HEK293 (cell line): Measurements from ENCODE around the gene ZNF410.
A peak's percentile ranks its signal among the peaks of the same experiment; 100 is the strongest.

Experiments used
- GLI4 ChIP-seq: fragments of 450-650 bp; formaldehyde crosslinking; IDR thresholded peaks from 2 replicates; pipeline ENCODE4 v1.5.1; 2016; ENCODE audit warnings: missing biosample characterization, missing genetic modification characterization
- HOXA7 ChIP-seq: sonication (generic); formaldehyde crosslinking; IDR thresholded peaks from 2 replicates; pipeline ENCODE4 v1.8.1; 2022; ENCODE audit warnings: missing genetic modification reagents, borderline replicate concordance
- HOXD13 ChIP-seq: sonication (generic); formaldehyde crosslinking; IDR thresholded peaks from 2 replicates; pipeline ENCODE4 v1.8.0; 2022; ENCODE audit warnings: missing genetic modification reagents, borderline replicate concordance
- MZF1 ChIP-seq: fragments of 450-650 bp; formaldehyde crosslinking; IDR thresholded peaks from 2 replicates; pipeline ENCODE4 v1.5.1; 2017; ENCODE audit warnings: missing biosample characterization, missing genetic modification characterization, borderline replicate concordance
- ZBTB1 ChIP-seq: fragments of 450-650 bp; formaldehyde crosslinking; IDR thresholded peaks from 2 replicates; pipeline ENCODE4 v1.5.1; 2016; ENCODE audit warnings: missing biosample characterization, missing genetic modification characterization
- ZBTB11 ChIP-seq: fragments of 450-650 bp; formaldehyde crosslinking; conservative IDR thresholded peaks from 2 replicates; pipeline ENCODE4 v1.5.1; 2016; ENCODE audit warnings: low read depth, missing biosample characterization, missing genetic modification characterization
- ZBTB44 ChIP-seq: fragments of 450-650 bp; IDR thresholded peaks from 2 replicates; pipeline ENCODE4 v1.5.1; 2018; ENCODE audit warnings: missing biosample characterization, mild to moderate bottlenecking, missing genetic modification characterization
- ZBTB8A ChIP-seq: fragments of 450-650 bp; formaldehyde crosslinking; IDR thresholded peaks from 2 replicates; pipeline ENCODE4 v1.5.1; 2016; ENCODE audit warnings: missing biosample characterization, missing genetic modification characterization
- ZEB2 ChIP-seq: fragments of 450-650 bp; formaldehyde crosslinking; IDR thresholded peaks from 2 replicates; pipeline ENCODE4 v1.5.1; 2016; ENCODE audit warnings: missing biosample characterization, missing genetic modification characterization
- ZNF112 ChIP-seq: fragments of 450-650 bp; formaldehyde crosslinking; IDR thresholded peaks from 2 replicates; pipeline ENCODE4 v1.5.0; 2017; ENCODE audit warnings: missing biosample characterization, missing genetic modification characterization
- ZNF138 ChIP-seq: fragments of 450-650 bp; formaldehyde crosslinking; IDR thresholded peaks from 2 replicates; pipeline ENCODE4 v1.5.1; 2016; ENCODE audit warnings: missing biosample characterization, missing genetic modification characterization, borderline replicate concordance
- ZNF146 ChIP-seq: fragments of 450-650 bp; formaldehyde crosslinking; IDR thresholded peaks from 2 replicates; pipeline ENCODE4 v1.5.1; 2016; ENCODE audit warnings: missing biosample characterization, missing genetic modification characterization
- ZNF2 ChIP-seq: fragments of 450-650 bp; formaldehyde crosslinking; IDR thresholded peaks from 2 replicates; pipeline ENCODE4 v1.5.1; 2016; ENCODE audit warnings: missing biosample characterization, missing genetic modification characterization
- ZNF202 ChIP-seq: fragments of 450-650 bp; formaldehyde crosslinking; IDR thresholded peaks from 2 replicates; pipeline ENCODE4 v1.5.1; 2016; ENCODE audit warnings: missing biosample characterization, missing genetic modification characterization, borderline replicate concordance
- ZNF221 ChIP-seq: fragments of 450-650 bp; formaldehyde crosslinking; IDR thresholded peaks from 2 replicates; pipeline ENCODE4 v1.5.1; 2017; ENCODE audit warnings: missing biosample characterization, missing genetic modification characterization, borderline replicate concordance
- ZNF24 ChIP-seq: fragments of 450-650 bp; formaldehyde crosslinking; IDR thresholded peaks from 2 replicates; pipeline ENCODE4 v1.5.1; 2016; ENCODE audit warnings: missing biosample characterization, missing genetic modification characterization
- ZNF26 ChIP-seq: fragments of 450-650 bp; formaldehyde crosslinking; IDR thresholded peaks from 2 replicates; pipeline ENCODE4 v1.5.1; 2016; ENCODE audit warnings: missing biosample characterization, missing genetic modification characterization
- ZNF280C ChIP-seq: fragments of 450-650 bp; formaldehyde crosslinking; IDR thresholded peaks from 2 replicates; pipeline ENCODE4 v1.5.1; 2016; ENCODE audit warnings: missing biosample characterization, missing genetic modification characterization
- ZNF341 ChIP-seq: fragments of 450-650 bp; formaldehyde crosslinking; IDR thresholded peaks from 2 replicates; pipeline ENCODE4; 2016; ENCODE audit warnings: low read depth, missing biosample characterization, missing genetic modification characterization
- ZNF350 ChIP-seq: fragments of 450-650 bp; formaldehyde crosslinking; IDR thresholded peaks from 2 replicates; pipeline ENCODE4 v1.5.0; 2017; ENCODE audit warnings: missing biosample characterization, mild to moderate bottlenecking, missing genetic modification characterization
- ZNF354C ChIP-seq: fragments of 450-650 bp; formaldehyde crosslinking; IDR thresholded peaks from 2 replicates; pipeline ENCODE4 v1.5.1; 2016; ENCODE audit warnings: missing biosample characterization, missing genetic modification characterization, low read depth, borderline replicate concordance
- ZNF510 ChIP-seq: fragments of 450-650 bp; formaldehyde crosslinking; IDR thresholded peaks from 2 replicates; pipeline ENCODE4 v1.5.1; 2018; ENCODE audit warnings: mild to moderate bottlenecking, missing genetic modification characterization, missing biosample characterization; ENCODE audit not compliant: insufficient replicate concordance
- ZNF521 ChIP-seq: fragments of 450-650 bp; formaldehyde crosslinking; IDR thresholded peaks from 2 replicates; pipeline ENCODE4 v1.5.1; 2017; ENCODE audit warnings: missing biosample characterization, mild to moderate bottlenecking, missing genetic modification characterization
- ZNF530 ChIP-seq: fragments of 450-650 bp; formaldehyde crosslinking; IDR thresholded peaks from 2 replicates; pipeline ENCODE4 v1.5.1; 2016; ENCODE audit warnings: low read depth, missing biosample characterization, missing genetic modification characterization
- ZNF558 ChIP-seq: fragments of 450-650 bp; formaldehyde crosslinking; IDR thresholded peaks from 2 replicates; pipeline ENCODE4 v1.5.1; 2016; ENCODE audit warnings: missing biosample characterization, missing genetic modification characterization
- ZNF629 ChIP-seq: fragments of 450-650 bp; formaldehyde crosslinking; IDR thresholded peaks from 2 replicates; pipeline ENCODE4 v1.5.1; 2017; ENCODE audit warnings: missing biosample characterization, missing genetic modification characterization
- ZNF658 ChIP-seq: fragments of 450-650 bp; formaldehyde crosslinking; IDR thresholded peaks from 2 replicates; pipeline ENCODE4; 2016; ENCODE audit warnings: missing biosample characterization, missing genetic modification characterization
- ZNF792 ChIP-seq: fragments of 450-650 bp; formaldehyde crosslinking; IDR thresholded peaks from 2 replicates; pipeline ENCODE4 v1.5.1; 2016; ENCODE audit warnings: missing biosample characterization, missing genetic modification characterization
- ZNF837 ChIP-seq: fragments of 450-650 bp; formaldehyde crosslinking; IDR thresholded peaks from 2 replicates; pipeline ENCODE4 v1.5.1; 2016; ENCODE audit warnings: missing biosample characterization, missing genetic modification characterization
- ZSCAN5A ChIP-seq: fragments of 450-650 bp; formaldehyde crosslinking; IDR thresholded peaks from 2 replicates; pipeline ENCODE4 v1.5.1; 2016; ENCODE audit warnings: missing biosample characterization, missing genetic modification characterization

Gene ZNF410

GRCh38 chr14:73949752-73950734 is 63.4 kb downstream of the ZNF410 start, which contains the start of the genes COQ6 and FAM161B (continued):
- TF ChIP-seq ZNF558 (no peak), ZNF658 (tag by site-specific recombination) (no peak), MZF1 (tag by site-specific recombination) (no peak), ZNF202 (tag by site-specific recombination) (no peak), ZNF341 (no peak; the same call in 1 of the 2 replicates), ZNF350 (no peak), ZNF792 (no peak), ZBTB1 (tag by site-specific recombination) (peak; percentile 76; the same call in 1 of the 2 replicates), ZNF2 (tag by site-specific recombination) (peak; percentile 87), ZNF354C (tag by site-specific recombination) (no peak), ZNF112 (tag by site-specific recombination) (no peak), ZBTB44 (tag by site-specific recombination) (no peak), ZNF146 (tag by site-specific recombination) (no peak), ZNF138 (tag by site-specific recombination) (no peak), ZBTB8A (tag by site-specific recombination) (peak; percentile 95), HOXA7 (CRISPR knock-in tag) (no peak), HOXD13 (no peak), ZNF26 (tag by site-specific recombination) (no peak), ZNF521 (tag by site-specific recombination) (no peak), ZNF24 (tag by site-specific recombination) (peak; percentile 78), ZSCAN5A (0 out of 2 replicates have a peak, but pooled peaks have one; percentile 25), ZNF837 (tag by site-specific recombination) (no peak), ZNF510 (no peak), ZNF530 (tag by site-specific recombination) (no peak), ZBTB11 (tag by site-specific recombination) (peak; percentile 93), GLI4 (tag by site-specific recombination) (0 out of 2 replicates have a peak, but pooled peaks have one; percentile 70), ZNF629 (peak; percentile 82), ZEB2 (tag by site-specific recombination) (peak; percentile 82), ZNF221 (tag by site-specific recombination) (no peak), ZNF280C (tag by site-specific recombination) (no peak)
